Ammon's horn (tissue), 1 donor: Measurements from ENCODE around the gene JARID2.

Source experiments
- DNase-seq: peaks from one replicate; pipeline ENCODE4 v3.0.0-alpha.2; 2016; ENCODE audit warnings: low spot score

Gene JARID2

DNA sequence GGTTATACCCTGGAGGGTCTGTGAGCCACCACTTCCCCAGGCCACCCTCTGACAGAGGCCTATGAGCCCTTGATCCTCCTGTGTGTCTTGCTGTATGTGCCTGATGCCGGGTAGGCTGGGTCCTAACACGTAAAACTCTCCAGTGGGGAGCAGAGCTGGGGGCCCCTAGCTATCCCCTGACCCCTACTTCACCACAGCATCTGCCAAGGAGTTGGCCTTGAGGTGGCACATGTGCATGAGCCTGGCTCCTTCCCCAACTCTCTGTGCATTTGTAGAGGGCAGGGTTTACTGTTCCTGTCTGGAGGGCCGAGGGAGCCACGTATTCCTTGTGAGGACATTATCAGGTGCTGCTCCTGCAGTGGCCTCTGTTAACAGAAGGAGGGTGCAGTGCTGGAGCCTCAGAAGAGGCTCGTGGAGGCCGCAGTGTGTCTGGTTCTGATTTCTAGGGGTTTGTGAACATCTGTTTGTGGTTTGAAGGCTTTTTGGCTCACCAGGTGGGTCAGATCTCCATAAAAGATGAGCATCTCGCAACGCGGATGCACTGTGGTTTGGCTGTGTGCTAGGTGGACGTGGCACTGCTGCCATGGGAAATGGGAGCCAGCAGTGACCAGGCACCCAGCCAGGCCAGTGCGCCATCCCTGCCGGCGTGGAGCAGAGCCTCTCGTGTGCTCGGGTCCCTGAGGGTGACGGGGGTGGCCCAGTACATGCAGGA lies 264.8 kb downstream of the JARID2 start:
- no peak for DNase-seq

DNA sequence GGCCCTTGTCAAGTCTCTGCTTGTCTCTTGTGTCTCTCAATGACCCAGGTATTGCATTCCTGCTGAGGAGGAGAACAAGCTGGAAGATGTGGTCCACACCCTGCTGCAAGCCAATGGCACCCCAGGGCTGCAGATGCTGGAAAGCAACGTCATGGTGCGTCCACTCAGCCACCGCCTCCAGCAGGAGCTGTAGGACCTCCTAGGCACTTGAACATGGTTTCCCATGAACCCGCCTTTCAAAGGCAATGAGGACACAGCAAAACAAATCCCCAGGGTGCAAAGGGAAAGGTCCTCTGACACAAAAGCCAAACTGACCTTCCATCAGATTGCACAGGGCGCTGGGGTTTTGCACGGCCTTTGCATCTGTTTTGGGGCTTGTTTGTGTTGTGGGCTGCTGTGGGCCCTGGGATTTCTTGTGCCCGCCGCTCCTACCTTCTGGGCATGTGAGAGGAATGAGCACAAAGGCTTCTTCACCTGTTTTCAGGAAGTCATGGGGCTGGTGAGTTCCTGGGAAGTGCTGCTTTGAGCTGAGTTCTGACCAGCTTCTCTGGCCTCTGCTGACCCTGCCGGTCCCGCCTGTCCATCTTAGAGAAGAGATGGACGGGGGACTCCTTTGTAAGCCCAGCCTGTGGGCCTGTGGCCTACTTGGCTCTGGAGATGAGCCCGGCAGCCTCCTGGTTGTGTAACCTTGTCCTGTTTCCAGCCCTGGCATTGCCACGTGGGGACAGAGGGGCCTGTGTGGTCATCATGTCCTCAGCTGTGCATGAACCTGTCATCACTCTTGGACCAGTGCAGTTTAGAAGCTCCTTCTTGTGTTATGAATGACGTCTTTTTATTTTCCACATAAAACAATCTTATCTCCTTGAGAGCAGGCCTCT lies 265.6 kb downstream of the JARID2 start:
- peak; percentile 44 for DNase-seq

DNA sequence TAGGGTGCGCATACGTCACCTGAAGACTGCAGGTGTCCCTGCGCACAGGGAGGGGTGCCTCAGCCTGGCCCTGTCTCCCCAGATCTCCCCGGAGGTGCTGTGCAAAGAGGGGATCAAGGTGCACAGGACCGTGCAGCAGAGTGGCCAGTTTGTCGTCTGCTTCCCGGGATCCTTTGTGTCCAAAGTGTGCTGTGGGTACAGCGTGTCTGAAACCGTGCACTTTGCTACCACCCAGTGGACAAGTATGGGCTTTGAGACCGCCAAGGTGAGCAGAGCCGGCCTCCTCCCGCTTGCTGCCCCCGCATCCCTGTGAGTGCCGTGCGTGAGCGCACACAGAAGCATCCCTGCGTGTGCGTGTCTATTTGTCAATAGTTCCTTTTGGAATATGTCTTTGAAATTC lies 266.3 kb downstream of the JARID2 start:
- no peak for DNase-seq

DNA sequence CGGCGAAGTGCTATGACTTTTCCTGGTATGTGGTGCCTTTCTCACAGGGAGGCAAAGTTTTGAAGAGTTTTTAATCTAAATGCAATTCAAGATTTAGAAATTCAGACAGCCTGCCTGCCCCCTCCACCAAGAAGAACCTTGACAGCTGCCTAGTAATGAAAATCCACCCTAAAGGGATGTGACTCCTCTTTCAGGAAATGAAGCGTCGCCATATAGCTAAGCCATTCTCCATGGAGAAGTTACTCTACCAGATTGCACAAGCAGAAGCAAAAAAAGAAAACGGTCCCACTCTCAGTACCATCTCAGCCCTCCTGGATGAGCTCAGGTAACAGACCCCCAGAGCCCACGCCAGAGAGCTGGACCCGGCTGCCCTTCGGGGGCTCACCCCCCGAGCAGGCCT lies 266.9 kb downstream of the JARID2 start:
- no peak for DNase-seq

DNA sequence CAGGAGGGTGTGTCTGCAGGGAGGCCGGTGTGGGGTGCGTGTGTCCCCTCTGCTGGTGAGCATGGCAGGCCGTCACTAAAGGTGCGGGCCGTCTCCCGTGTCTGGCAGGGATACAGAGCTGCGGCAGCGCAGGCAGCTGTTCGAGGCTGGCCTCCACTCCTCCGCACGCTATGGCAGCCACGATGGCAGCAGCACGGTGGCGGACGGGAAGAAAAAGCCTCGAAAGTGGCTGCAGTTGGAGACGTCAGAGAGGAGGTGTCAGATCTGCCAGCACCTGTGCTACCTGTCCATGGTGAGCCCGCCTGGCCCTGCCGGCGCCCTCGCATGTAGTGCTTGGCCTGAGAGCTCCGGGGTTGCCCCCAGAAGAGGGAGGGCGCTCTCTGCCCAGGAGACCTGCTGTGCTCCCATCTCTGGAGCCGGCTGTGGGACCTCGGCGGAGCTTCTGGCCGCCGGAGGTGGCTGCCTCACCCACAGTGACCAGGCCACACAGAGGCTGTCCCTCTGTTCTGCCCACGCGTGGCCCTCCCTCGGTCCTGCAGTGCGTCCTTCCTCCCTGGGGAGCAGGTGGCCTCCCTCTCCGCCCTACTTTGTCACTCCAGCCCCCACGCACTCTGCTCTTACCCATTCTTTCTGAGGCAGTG lies 267.4 kb downstream of the JARID2 start:
- no peak for DNase-seq

DNA sequence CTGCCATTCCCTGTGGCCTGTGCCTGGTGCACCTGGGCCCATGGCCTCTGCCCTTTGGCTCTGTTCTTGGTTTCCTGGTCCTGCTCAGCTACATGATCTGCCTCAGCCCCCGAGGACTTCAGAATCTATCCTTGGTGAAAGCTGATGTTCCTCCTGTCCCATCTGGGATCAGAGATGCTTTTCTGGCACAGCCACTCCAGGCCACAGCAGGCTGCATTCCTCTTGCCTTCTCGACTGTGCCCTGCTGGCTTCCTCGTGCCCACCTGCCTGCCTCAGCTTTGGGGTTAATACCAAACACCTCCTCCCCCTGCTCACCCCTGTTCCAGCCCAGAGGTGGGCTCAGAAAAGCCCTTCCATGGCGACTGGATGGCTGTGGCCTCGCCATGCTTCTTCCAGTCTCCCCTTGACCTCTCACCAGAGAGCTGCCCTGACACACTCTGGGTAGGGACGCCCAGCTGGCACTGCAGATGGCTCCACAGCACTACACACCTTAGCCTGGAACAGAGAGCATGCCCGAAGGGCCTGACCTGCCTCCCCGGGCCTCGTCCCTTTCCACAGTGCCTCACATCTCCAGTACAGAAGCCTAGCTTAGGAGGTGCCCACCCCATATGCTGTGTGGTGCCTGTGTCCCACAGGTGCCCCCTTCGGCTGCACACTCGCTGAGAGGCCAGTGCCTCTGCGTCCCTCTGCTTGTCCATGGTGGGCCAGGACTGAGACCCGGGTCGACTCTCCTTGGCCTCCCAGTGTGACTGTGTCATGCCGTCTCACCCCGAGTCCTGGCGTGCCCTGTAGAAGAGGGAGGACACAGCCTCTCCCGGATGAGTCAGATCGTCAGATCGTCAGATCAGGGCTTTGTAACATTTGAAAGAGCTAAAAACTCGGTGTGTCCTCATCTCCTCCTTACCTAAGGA lies 268.2 kb downstream of the JARID2 start:
- DNase-seq, result no peak

DNA sequence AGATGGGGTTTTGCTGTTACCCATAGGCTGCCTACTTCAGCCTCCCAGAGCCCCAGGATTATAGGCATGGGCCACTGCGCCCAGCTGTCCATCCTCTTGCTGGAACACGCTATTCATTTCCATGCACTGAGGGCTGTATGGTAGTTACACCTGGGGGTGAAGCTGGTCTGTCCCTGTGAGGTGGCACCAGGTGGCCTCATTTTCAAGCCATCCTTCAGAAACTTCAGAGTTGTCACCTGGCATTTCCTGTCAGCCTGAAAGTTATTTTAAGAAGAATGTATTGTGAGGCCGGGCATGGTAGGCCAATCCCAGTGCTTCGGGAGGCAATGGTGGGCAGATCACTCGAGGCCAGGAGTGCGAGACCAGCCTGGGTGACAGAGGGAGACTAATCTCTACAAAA lies 269.4 kb downstream of the JARID2 start:
- no peak for DNase-seq

DNA sequence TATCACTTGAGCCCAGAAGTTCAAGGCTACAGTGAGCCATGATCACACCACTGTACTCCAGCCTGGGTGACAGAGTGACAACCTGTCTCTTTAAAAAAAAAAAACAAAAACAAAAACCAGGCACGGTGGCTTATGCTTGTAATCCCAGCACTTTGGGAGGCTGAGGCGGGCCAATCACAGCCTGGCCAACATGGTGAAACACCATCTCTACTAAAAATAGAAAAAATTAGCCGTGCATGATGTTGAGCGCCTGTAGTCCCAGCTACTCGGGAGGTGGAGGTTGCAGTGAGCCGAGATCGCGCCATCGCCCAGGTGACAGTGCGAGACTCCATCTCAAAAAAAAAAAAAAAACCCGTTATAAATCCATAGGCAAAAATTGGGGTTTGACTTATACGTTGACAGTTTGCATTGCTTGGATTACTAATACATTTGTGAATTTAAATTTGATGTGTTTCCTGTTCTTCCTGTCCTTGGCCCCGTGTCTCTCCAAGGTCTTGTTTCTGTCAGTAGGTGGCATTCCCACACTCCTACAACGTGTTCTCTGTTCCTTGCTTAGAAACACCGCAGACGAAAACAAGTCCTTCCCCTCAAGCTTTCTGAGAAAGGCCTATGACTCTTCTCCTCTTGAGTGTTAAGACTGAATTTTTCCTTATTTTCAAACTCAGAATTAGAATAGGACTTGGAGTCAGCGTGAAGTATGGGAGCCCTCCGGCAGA lies 269.9 kb downstream of the JARID2 start:
- DNase-seq, result no peak

DNA sequence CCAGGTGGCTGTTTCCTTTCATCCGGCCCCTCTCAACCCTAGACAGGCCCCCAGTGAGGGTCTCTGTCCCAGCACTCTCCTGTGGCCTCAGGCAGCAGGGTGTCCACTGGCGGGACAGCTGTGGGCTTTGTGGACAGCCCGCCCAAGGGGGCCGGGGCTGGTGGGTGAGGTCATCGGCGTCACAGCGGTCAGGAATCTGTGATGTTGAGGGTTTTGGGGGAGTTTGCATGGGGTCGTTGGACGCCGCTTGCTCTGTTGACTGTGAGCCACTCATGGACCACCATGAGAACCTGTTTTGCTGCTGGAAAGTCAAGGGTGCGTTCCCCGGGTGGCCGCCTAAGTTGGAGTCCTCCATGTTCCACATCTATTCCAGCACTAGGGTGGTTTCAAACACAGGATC lies 270.5 kb downstream of the JARID2 start:
- no peak for DNase-seq

DNA sequence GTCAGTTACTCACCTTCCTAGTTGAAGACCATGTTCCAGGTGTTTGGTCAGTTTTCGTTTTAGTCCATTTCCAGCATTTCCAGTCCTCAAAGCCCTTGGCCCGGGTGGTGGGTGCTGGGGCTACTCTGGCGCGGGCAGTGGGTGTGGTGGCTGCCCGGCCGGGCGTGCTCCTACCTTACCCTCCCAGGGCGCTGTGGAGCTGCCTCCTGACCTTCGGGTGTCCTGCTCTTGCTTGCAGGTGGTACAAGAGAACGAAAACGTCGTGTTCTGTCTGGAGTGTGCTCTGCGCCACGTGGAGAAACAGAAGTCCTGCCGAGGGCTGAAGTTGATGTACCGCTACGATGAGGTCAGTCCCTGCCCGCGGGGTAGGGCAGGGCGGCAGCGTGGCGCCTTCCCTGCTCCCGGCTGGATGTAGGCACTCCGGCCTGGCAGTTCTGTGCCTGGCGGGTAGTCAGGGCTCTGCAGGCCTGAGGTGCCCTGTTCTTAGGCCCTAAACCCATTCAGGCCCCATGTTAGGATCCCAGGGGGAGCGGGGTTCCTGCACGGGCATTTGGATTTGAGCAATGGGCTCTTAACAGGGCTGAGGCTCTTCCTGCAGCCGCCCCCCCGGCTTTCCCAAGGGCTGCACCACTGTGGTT lies 271.2 kb downstream of the JARID2 start:
- DNase-seq, result no peak

DNA sequence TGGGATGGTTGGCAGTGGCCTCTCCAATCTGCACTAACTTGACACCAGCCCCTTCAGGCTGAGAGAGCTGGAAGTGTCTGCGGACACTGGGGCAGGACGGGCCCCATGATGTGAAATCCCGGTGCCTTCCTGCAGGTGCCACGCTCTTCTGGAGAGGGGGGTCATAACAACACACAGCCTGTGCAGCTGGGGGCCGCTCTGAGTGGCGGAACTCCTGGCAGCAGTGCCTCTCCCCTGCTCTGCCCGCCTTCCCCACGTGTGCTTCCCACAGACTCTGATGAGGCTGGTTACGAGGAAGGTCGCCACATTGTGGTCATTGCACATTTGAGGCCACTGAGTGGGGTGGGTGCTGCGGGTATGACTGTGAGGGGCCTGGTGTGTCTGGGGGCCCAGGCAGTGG lies 271.7 kb downstream of the JARID2 start:
- DNase-seq, result no peak

DNA sequence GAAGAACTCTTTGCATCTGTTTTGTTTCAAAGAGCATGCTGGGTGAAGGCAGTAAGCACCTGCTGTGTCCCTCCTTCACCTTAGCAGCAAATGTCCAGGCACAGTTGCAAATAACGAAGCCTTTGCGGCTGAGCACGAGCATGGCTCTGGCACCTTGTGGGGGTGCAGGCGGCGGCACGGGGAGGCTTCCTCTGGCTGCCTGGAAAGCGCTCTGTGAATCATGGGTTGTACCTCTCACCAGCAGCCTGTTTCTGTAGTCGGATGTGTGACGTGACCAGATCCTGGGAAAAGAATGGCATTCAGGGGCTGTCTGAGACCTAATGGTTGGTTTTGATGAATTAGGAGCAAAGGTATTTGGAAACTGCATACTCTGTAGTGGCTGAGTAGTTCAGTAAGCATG lies 272.2 kb downstream of the JARID2 start:
- DNase-seq, result no peak

DNA sequence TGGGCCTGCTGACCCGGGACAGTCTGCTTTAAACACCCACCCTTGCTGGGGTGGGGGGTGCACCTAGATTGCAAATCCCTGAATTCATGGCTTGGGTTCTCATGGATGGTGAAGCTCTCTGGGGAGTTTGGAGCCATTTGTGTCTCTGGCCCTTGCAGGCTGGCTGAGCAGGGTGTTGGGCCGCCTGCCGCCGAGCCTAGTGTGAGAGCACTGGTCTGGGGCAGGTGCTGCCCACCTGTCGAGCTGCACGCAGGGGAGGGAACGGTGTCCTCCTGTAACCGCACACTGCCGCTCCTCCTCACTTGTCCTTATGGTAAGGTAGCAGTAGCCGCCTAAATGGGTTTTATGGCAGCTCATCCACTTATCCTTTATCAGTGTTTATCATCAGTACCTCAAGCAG lies 273.0 kb downstream of the JARID2 start:
- no peak for DNase-seq

DNA sequence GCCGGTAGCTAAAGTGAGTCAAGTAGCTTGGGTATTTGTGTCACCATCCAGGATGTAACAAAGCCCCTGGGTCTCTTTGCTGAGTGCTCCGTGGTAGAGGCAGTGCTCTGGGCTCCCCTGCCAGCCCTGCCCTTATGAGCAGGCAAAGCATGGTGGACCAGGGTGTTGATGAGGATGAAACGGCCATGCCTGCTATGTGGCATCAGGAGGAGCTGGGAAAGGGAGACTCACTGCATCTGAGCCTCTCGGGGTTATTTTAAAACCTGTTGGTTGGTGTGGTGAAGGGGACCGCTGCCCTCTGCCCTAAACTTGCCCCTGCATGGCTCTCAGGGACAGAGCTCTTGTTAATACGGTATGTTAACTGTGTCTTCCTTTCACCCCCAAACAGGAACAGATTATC lies 273.8 kb downstream of the JARID2 start:
- no peak for DNase-seq

DNA sequence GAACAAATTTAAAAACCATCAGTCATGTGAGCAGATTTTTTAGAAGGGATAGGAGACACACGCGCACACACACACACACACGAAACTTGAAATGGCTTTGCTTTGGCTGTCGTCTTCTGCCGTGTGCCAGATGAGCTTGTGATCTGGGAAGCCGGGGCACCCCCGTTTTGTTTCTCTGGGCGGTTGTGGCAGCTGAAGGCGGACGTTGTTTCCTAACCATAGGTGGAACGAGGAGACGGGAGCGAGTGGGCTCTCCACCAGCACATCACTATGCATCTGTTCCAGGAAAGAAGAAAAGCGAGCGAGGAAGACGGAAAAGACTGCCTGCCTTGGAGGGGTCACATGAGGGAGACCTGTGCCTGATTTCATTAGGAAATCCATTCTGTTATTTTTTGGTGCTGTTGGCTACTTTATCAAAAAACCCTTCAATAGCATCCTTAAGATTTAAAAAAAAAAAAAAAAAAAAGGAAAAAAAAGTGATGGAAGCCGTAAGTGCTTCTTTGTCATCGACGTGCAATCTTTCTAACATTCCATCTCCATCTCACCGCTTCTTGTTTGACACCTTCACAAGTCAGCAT lies 274.8 kb downstream of the JARID2 start:
- DNase-seq, result no peak

DNA sequence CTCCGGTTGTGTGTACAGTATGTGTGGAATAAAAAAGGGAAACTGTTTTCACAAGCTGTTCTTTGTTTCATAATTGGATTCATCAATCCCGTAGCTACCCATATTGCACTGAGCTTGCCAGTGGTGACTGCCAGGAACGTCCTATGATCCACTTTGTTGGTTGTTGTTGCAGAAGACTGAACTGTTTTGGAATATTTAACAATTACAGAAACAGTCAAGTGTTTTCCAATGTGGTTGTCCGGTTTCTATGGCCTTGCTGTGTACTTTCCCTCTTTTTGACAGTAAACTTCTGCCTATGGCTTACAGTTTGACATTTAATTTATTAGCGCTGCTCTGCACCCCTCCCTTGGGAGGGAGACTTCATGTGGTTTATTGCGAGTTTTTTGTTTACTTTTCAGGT lies 275.7 kb downstream of the JARID2 start:
- DNase-seq, result peak; percentile 80

DNA sequence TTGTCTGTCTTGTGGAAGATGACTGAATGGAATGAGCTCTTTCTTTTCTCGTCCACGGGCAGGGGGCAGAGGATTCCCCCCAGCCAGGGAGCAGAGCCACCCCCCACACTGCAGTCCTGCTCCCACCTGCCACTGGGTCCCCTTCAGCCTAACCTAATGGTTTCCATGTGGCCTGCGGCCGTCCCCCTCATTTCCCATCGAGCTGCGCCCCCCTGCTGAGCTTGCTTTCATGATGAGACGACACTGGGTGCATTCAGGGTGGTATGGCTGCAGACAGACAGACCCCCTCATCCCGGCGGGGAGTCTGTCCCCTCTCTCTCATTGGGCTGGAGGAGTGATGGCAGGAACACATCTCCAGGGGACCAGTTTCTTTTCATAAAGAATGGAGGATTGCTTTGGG lies 276.2 kb downstream of the JARID2 start:
- DNase-seq, result no peak

DNA sequence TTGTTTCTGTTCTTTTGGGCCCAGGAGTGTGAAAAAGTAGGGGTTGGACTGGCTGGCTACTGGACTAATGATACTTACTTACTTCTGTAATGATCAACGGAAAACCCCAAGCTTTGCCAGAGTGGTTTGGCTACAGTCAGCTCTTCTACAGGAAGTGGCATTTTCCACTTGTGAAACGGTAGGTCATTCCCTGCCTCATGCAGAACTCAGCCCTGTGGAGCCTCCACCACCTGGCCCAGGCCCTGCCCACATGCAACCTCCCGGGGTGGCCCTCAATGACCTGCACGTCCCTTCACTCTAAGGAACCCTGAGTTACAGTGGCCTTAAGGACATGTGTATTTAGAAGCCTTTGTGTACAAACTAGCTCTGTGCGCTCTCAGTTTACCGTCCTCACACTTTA lies 276.6 kb downstream of the JARID2 start:
- no peak for DNase-seq

DNA sequence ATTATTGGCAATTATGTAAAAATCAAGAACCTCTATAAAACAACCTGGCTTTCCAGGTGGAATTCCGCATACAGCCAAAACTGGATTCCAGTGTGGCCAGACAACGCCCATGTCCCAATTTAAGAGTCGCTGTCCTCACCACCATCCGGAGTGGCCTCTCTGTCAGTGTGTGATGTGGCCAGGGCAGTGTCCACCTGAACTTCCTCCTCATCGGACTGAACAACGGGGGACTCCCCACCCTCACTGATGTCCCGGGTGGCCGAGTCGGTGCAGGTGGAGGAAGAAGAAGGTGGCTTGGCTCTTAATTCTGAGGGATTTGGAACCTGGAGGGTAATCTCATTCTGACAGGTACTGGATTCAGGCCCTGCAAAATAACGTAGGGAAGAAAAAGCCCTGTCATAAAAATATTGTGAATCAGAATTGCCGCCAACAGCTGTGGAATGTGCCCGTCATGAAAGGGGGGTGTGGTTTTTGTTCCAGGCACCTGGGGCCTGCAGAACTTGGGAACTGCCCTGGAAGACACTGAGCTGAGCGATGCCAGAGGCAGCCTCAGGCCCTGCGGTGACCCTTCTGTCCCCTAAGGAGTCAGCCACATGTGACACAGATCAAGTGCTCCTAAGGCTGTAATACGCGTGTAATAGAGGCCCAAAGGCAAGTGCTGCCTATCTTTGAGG lies 277.1 kb downstream of the JARID2 start:
- DNase-seq, result no peak
